IMR-90 (cell line): ENCODE data around the gene NME4. TPM values are rescaled to one million over a fixed set of nuclear protein-coding genes. Genes with fewer than 3 reads are reported as not detected.
A peak's percentile ranks its signal among the peaks of the same experiment; 100 is the strongest.

Source experiments
- ATAC-seq: fragments of 200-7000 bp; cut with Tn5 transposase; 2 replicates; pipeline ENCODE4 v1.9.1; 2020; ENCODE audit warnings: low read depth, mild to moderate bottlenecking, moderate library complexity
- BruUV-seq: library from RNA; stranded (reverse); fragments of 400-500 nt; replicated peaks from 2 replicates; lab custom pipeline; 2021; lab: Mats Ljungman, UMichigan
- CTCF ChIA-PET: fragments of 300-600 bp; formaldehyde crosslinking; extraction: SDS; loops from one replicate; lab custom pipeline; 2021; ENCODE audit warnings: antibody characterized with exemption; lab: Yijun Ruan, JAX
- POLR2A ChIA-PET: fragments of 300-600 bp; sonication (Branson Sonifier 250); formaldehyde crosslinking; loops from one replicate; lab custom pipeline; 2022; ENCODE audit warnings: antibody characterized with exemption; ENCODE audit not compliant: unreplicated experiment; lab: Charles Lee
- DNase-seq: peaks from one replicate; pipeline ENCODE4 v3.0.0; 2013
- H2AFZ ChIP-seq: replicated peaks from 2 replicates; pipeline ENCODE3; 2013; ENCODE audit warnings: low read length, mild to moderate bottlenecking; ENCODE audit not compliant: poor library complexity
- H2AK5ac ChIP-seq: 2 replicates; pipeline ENCODE4 v1.6.1; 2013; ENCODE audit warnings: low read depth, low read length, inconsistent platforms
- H2AK9ac ChIP-seq: replicated peaks from 2 replicates; pipeline ENCODE3; 2013; ENCODE audit warnings: mild to moderate bottlenecking, low read depth, low read length, moderate library complexity; ENCODE audit not compliant: poor library complexity
- H2BK120ac ChIP-seq: 2 replicates; pipeline ENCODE4 v1.6.1; 2013; ENCODE audit warnings: low read depth, low read length, inconsistent platforms
- H2BK15ac ChIP-seq: 3 replicates; pipeline ENCODE4 v1.6.1; 2013; ENCODE audit warnings: low read depth, low read length, inconsistent platforms
- H2BK20ac ChIP-seq: 2 replicates; pipeline ENCODE4 v1.6.1; 2013; ENCODE audit warnings: low read depth, mild to moderate bottlenecking, inconsistent platforms, low read length, moderate library complexity
- H2BK5ac ChIP-seq: 2 replicates; pipeline ENCODE4 v1.6.1; 2013; ENCODE audit warnings: mild to moderate bottlenecking, low read depth, low read length, inconsistent platforms; ENCODE audit not compliant: poor library complexity, severe bottlenecking
- H3K14ac ChIP-seq: replicated peaks from 2 replicates; pipeline ENCODE4 v1.6.1; 2013; ENCODE audit warnings: low read depth, low read length, inconsistent platforms
- H3K18ac ChIP-seq: 2 replicates; pipeline ENCODE4 v1.6.1; 2013; ENCODE audit warnings: low read depth, low read length, control low read depth
- H3K23ac ChIP-seq: 2 replicates; pipeline ENCODE4 v1.6.1; 2013; ENCODE audit warnings: low read depth, low read length, inconsistent platforms
- H3K27ac ChIP-seq: 2 replicates; pipeline ENCODE4 v1.5.1; 2013; ENCODE audit warnings: mild to moderate bottlenecking, control low read depth, low read length; ENCODE audit not compliant: insufficient read depth
- H3K27me3 ChIP-seq: 2 replicates; pipeline ENCODE4 v1.6.1; 2013; ENCODE audit warnings: low read length; ENCODE audit not compliant: control insufficient read depth, insufficient read depth
- H3K36me3 ChIP-seq: 2 replicates; pipeline ENCODE4 v1.6.1; 2013; ENCODE audit warnings: low read length, mixed read lengths; ENCODE audit not compliant: control insufficient read depth, insufficient read depth
- H3K4ac ChIP-seq: 2 replicates; pipeline ENCODE4 v1.6.1; 2013; ENCODE audit warnings: low read depth, low read length, inconsistent platforms
- H3K4me1 ChIP-seq: 2 replicates; pipeline ENCODE4 v1.6.1; 2013; ENCODE audit warnings: low read length, mixed read lengths; ENCODE audit not compliant: control insufficient read depth, insufficient read depth
- H3K4me2 ChIP-seq: 2 replicates; pipeline ENCODE4 v1.6.1; 2013; ENCODE audit warnings: low read depth, mild to moderate bottlenecking, control low read depth, low read length, moderate library complexity
- H3K4me3 ChIP-seq: 2 replicates; pipeline ENCODE4 v1.5.1; 2013; ENCODE audit warnings: low read depth, mild to moderate bottlenecking, control low read depth, low read length, moderate library complexity; ENCODE audit not compliant: insufficient read depth
- H3K56ac ChIP-seq: 2 replicates; pipeline ENCODE4 v1.6.1; 2013; ENCODE audit warnings: low read length, inconsistent platforms; ENCODE audit not compliant: insufficient read depth; ENCODE audit errors: extremely low read depth
- H3K79me1 ChIP-seq, 2 experiments: 2 replicates each; pipeline ENCODE4 v1.6.1; 2013; ENCODE audit warnings: low read length in 2 of 2, inconsistent platforms in 1 of 2, low read depth in 1 of 2
- H3K9ac ChIP-seq: 2 replicates; pipeline ENCODE4 v1.6.1; 2013; ENCODE audit warnings: low read depth, low read length, control low read depth
- H3K9me1 ChIP-seq: 2 replicates; pipeline ENCODE4 v1.6.1; 2013; ENCODE audit warnings: low read length, inconsistent platforms; ENCODE audit not compliant: insufficient read depth
- H3K9me3 ChIP-seq: 2 replicates; pipeline ENCODE4 v1.6.1; 2013; ENCODE audit warnings: low read length; ENCODE audit not compliant: control insufficient read depth, insufficient read depth
- H4K20me1 ChIP-seq: 2 replicates; pipeline ENCODE4 v1.6.1; 2013; ENCODE audit warnings: low read length, inconsistent platforms; ENCODE audit not compliant: insufficient read depth
- H4K5ac ChIP-seq: 2 replicates; pipeline ENCODE4 v1.6.1; 2013; ENCODE audit warnings: mild to moderate bottlenecking, low read depth, low read length, control low read depth
- H4K8ac ChIP-seq, 2 experiments: 2 replicates each; pipeline ENCODE4 v1.6.1; 2013; ENCODE audit warnings: low read depth in 2 of 2, low read length in 2 of 2, control low read depth in 1 of 2, inconsistent platforms in 1 of 2
- H4K91ac ChIP-seq: 2 replicates; pipeline ENCODE4 v1.6.1; 2013; ENCODE audit warnings: low read depth, low read length, inconsistent platforms; ENCODE audit not compliant: insufficient read depth
- BHLHE40 ChIP-seq: fragments of 150-350 bp; IDR thresholded peaks from 2 replicates; pipeline ENCODE4 v1.6.1; 2016; ENCODE audit warnings: mild to moderate bottlenecking, low read depth, low read length
- CEBPB ChIP-seq: IDR thresholded peaks from 2 replicates; pipeline ENCODE4 v1.6.1; 2012; ENCODE audit warnings: low read depth, low read length, improper control_type of control experiment
- CHD1 ChIP-seq: IDR thresholded peaks from 2 replicates; pipeline ENCODE4 v1.6.1; 2012; ENCODE audit warnings: low read depth, low read length, improper control_type of control experiment
- MAFK ChIP-seq: IDR thresholded peaks from 2 replicates; pipeline ENCODE4 v1.6.1; 2012; ENCODE audit warnings: low read depth, low read length, improper control_type of control experiment
- MXI1 ChIP-seq: IDR thresholded peaks from 2 replicates; pipeline ENCODE4 v1.6.1; 2012; ENCODE audit warnings: low read depth, mild to moderate bottlenecking, low read length, moderate library complexity, borderline replicate concordance
- POLR2A ChIP-seq: IDR thresholded peaks from 2 replicates; pipeline ENCODE4 v1.6.1; 2012; ENCODE audit warnings: mild to moderate bottlenecking, low read depth, low read length
- RAD21 ChIP-seq: IDR thresholded peaks from 2 replicates; pipeline ENCODE4 v1.6.1; 2012; ENCODE audit warnings: low read length, improper control_type of control experiment
- RCOR1 ChIP-seq: IDR thresholded peaks from 2 replicates; pipeline ENCODE4 v1.6.1; 2012; ENCODE audit warnings: mild to moderate bottlenecking, low read length, improper control_type of control experiment; ENCODE audit not compliant: insufficient replicate concordance
- RFX5 ChIP-seq: IDR thresholded peaks from 2 replicates; pipeline ENCODE4 v1.8.0; 2012; ENCODE audit warnings: low read depth, mild to moderate bottlenecking, low read length, moderate library complexity
- SMC3 ChIP-seq: fragments of 150-350 bp; IDR thresholded peaks from 2 replicates; pipeline ENCODE4 v1.6.1; 2016; ENCODE audit warnings: low read depth, mild to moderate bottlenecking, antibody characterized with exemption, low read length, moderate library complexity
- WGBS, 2 experiments: methylation state at CpG; one replicate each; pipeline versions ENCODE4 v1.1.5 to v1.1.7; 2013; ENCODE audit warnings: missing lambda C conversion rate in 2 of 2; ENCODE audit not compliant: insufficient read length in 1 of 2; ENCODE audit errors: extremely low coverage in 2 of 2; 5-methylcytosine and 5-hydroxymethylcytosine counted together
- dilution Hi-C: fragments of 300-500 bp; cut with HindIII; formaldehyde crosslinking; loops from one replicate; pipeline ENCODE4 v1.14.3; 2018; ENCODE audit warnings: low sequenced_read_pairs; ENCODE audit not compliant: unreplicated experiment
- in situ Hi-C: fragments of 300-500 bp; cut with MboI; formaldehyde crosslinking; loops from 3 replicates; pipeline ENCODE4 v1.14.3; 2019; ENCODE audit warnings: low sequenced_read_pairs, inconsistent platforms, mixed read lengths
- intact Hi-C: fragments of 100-400 bp; cut with micrococcal nuclease; formaldehyde crosslinking; loops from 2 replicates; pipeline ENCODE4 v1.10.0; 2022
- polyA plus RNA-seq, 3 experiments: library from polyadenylated mRNA; depleted of rRNA; stranded (reverse); fragments of >200 nt; gene quantifications; 2 replicates each; pipeline ENCODE4 v1.2.3, GENCODE V29; 2012; ENCODE audit warnings: low replicate concordance in 1 of 3
- total RNA-seq: library from RNA; depleted of rRNA; stranded (reverse); fragments of >200 nt; gene quantifications from 2 replicates; pipeline ENCODE4 v1.2.3, GENCODE V29; 2012
- TF ChIP-seq, protein P1 (sequence below): conservative IDR thresholded peaks from 2 replicates; pipeline ENCODE4 v1.5.1; 2012; ENCODE audit warnings: mild to moderate bottlenecking, low read depth, low read length, improper control_type of control experiment

Gene NME4
- total and polyA plus RNA-seq, 2 of the 4 experiments (the other 2 are of a cell fraction), result 124 to 288 TPM

DNA sequence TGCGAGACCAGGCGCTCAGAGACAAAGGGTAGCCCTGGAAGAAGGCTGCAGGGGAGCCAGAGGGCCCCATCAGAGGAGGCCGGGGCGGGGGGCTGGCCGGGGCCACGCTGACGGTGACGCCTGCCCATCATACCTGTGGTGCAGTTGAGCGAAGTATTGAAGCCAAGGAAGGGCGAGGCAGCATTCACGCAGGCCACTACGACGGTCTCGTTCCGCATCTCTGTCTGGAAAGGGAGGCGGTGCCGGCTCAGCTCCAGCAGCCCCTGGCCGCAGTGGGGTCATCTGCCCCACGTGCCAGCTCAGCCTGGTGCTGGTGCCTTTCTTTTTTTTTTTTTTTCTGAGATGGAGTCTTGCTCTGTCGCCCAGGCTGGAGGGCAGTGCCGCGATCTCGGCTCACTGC is 21.8 kb upstream of the NME4 start:
- no peak overlapping the region for H2BK15ac ChIP-seq
- no peak overlapping the region for H3K23ac ChIP-seq
- dilution Hi-C loops (no loop called here), in situ Hi-C loops (no loop called here), intact Hi-C loops (no loop called here)
- no peak overlapping the region for H2BK20ac ChIP-seq
- no peaks in the 10 kb centered on the region for H3K9me1 ChIP-seq
- no peak overlapping the region for H4K8ac ChIP-seq
- ChIA-PET CTCF (interaction anchor here (0.6 kb wide), 1 partner anchor 764 kb away, joined by 3 read pairs; no protein-coding TSS in a partner anchor), POLR2A (no interaction called here)
- H3K9ac ChIP-seq, result no peak overlapping the region
- DNase-seq (no peak), ATAC-seq (no peak)
- no TSS peak for BruUV-seq
- TF ChIP-seq RFX5 (no peak), RCOR1 (no peak), POLR2A (no peak), CHD1 (no peak), MAFK (no peak), RAD21 (no peak), BHLHE40 (no peak), CEBPB (no peak), SMC3 (no peak), MXI1 (no peak)
- TF ChIP-seq, protein P1, sequence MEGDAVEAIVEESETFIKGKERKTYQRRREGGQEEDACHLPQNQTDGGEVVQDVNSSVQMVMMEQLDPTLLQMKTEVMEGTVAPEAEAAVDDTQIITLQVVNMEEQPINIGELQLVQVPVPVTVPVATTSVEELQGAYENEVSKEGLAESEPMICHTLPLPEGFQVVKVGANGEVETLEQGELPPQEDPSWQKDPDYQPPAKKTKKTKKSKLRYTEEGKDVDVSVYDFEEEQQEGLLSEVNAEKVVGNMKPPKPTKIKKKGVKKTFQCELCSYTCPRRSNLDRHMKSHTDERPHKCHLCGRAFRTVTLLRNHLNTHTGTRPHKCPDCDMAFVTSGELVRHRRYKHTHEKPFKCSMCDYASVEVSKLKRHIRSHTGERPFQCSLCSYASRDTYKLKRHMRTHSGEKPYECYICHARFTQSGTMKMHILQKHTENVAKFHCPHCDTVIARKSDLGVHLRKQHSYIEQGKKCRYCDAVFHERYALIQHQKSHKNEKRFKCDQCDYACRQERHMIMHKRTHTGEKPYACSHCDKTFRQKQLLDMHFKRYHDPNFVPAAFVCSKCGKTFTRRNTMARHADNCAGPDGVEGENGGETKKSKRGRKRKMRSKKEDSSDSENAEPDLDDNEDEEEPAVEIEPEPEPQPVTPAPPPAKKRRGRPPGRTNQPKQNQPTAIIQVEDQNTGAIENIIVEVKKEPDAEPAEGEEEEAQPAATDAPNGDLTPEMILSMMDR, result no peak
- H3K36me3 ChIP-seq, result peaks cover 56% of the 10 kb centered on the region
- H3K56ac ChIP-seq, result no peak overlapping the region
- no peak overlapping the region for H2AK5ac ChIP-seq
- no peak overlapping the region for H2BK5ac ChIP-seq
- H3K27ac ChIP-seq, result no peak overlapping the region
- no peak overlapping the region for H2BK120ac ChIP-seq
- H4K20me1 ChIP-seq, result peaks cover 16% of the 10 kb centered on the region
- WGBS, 2 experiments, result 94% methylated on average over 16 of the region's 23 CpGs; no CpG with 5 or more reads in 1 of the 2 experiments
- no peak overlapping the region for H4K91ac ChIP-seq
- no peak overlapping the region for H3K4ac ChIP-seq
- H3K4me1 ChIP-seq, result peaks cover 3% of the 10 kb centered on the region; the same call in 1 of the 2 replicates
- H3K27me3 ChIP-seq, result no peaks in the 10 kb centered on the region
- H3K9me3 ChIP-seq, result no peaks in the 10 kb centered on the region
- no peak overlapping the region for H2AFZ ChIP-seq
- no peak overlapping the region for H3K4me2 ChIP-seq
- no peak overlapping the region for H4K5ac ChIP-seq
- peak overlapping the region; percentile 42 for H2AK9ac ChIP-seq
- no peak overlapping the region for H3K14ac ChIP-seq
- H3K79me1 ChIP-seq, result peaks cover 10 to 19% of the 10 kb centered on the region in 2 experiments; a peak in 3 of 4 replicates
- no peak overlapping the region for H3K18ac ChIP-seq
- H3K4me3 ChIP-seq, result no peak overlapping the region
